Fibroblast of lung (primary cell): ENCODE data around the gene SEMA3D.

ENCODE experiments used
- CTCF ChIP-seq, 2 donors: IDR thresholded peaks in 1 of 2; conservative IDR thresholded peaks in 1 of 2; 1 replicate in 1 of 2; 2 replicates in 1 of 2; pipeline ENCODE4 v1.5.1; 2011 to 2012; ENCODE audit warnings: low read length in 2 of 2, control low read depth in 1 of 2, inconsistent platforms in 1 of 2, low read depth in 1 of 2, mild to moderate bottlenecking in 1 of 2
- EZH2 ChIP-seq: IDR thresholded peaks from 2 replicates; pipeline ENCODE4 v1.5.1; 2012; ENCODE audit warnings: low read length, control low read depth, mild to moderate bottlenecking; ENCODE audit errors: missing control alignments

GRCh38 chr7:85062651-85063050 lies 124.2 kb downstream of the SEMA3D start:
- TF ChIP-seq CTCF (conservative IDR thresholded peaks at IDR 0.05 in 1 of 2, IDR thresholded peaks at IDR 0.05 in 1 of 2; ENCODE audit: low read depth in 1 of 2, low read length in 2 of 2), result no peak
- no peak for TF ChIP-seq EZH2
